ENCODE measurements around the gene OXSR1.

Gene OXSR1

DNA sequence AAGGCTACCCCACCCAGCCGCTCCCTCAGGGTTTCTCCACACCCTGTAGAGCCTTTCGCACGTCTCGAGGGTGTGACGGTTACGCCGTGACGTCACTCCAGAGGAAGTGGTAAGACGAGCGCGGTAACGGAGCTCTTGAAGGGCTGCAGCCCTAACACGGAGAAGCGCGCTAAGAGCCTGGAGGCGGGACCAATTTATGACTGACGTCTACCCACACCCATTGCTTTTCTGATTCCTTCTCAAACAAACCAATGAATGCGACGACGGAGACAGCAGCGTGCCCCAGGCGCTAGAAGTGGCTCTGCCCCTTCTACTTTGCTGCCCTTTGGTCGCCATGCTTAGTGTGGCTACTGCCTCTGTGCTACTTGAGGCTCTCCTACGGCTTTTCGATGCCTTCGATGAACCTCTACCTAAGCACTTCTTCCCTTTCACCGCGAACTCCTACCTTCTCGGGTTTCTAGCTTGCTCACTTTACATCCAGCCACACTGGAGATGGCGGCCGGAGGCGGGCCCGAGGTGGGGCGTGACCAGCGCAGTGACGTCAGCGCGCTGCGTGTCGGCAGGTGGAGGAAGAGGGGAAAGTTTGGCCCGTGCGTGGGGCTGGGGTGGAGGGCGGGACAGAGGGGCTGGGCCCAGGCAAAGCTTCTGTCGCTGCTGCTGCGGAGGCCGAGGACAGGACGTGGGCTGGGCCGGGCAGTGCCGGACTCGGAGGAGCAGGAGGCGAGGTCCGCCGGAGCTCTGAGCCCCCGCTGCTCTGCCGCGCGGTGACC, at the start of gene OXSR1:
Gene OXSR1 (plus strand): TSS at position 586 of the 770 bp plus-strand sequence. CDS start 340 bp downstream, outside the sequence.
- peak; percentile 94 to 95 for DNase-seq

DNA sequence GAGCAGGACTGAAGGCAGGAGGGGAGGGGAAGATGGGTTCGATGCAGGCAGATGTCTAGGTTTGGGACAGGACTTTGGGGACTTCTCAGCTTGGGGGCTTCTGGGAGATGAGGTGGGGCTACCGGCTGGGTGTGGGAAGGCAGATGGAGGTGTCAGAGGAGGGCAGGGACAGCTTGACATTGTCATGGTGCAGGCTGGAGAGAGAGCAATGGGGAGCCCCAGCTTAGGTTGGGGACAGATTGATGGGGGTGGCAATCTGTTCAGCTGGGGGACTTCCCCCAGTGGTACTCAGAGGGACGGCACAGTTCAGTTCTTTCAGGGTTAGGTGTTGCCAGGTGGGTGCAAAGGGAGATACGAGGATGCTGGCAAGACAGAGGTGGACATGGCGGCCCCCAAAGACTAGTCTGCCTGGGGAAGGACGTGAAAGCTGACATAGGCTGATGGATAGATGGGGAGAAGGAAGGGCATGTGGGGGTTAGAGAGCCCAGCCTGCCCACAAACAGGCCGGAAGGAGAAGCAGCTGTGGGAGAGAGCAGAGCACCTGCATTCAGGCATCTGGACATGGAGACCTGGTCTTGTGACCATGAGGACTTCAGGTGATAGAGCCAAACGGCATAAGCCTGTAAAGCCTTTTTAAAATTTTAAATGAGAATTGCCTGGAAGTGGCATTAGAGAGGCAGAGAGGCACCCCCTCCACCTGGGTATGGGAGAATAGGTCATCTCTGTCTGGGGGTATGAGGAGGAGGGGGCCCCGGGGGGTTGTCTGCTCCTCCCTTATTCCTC, 49.5 kb upstream of the OXSR1 start:
- DNase-seq = no peak

DNA sequence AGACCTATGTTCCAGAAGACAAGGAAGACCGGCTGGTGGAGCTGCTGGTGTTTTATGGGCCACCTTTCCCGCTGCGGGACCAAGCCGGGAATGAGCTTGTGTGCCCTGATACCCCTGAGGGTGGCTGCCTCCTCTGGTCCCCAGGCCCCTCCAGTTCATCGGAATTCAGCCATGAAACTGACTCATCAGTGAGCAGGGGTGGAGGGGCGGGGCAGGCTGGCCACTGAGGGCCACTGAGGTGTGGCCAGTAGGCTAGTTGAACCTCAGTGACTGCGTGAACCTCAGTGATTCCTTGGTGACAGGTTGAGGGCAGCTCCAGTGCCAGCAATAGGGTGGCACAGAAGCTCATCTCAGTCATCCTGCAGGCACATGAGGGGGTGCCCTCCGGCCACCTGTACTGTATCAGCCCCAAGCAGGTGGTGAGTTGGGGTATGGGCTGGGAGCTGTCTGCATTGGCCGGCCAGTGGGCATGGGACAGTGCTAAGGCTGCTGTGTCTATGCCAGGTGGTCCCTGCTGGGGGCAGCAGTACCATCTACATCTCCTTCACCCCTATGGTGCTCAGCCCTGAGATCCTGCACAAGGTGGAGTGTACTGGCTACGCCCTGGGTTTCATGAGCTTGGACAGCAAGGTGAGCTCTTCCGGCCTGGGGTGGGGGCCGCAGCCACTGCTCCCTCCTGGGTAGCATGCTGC, 48.7 kb upstream of the OXSR1 start:
- DNase-seq = no peak

DNA sequence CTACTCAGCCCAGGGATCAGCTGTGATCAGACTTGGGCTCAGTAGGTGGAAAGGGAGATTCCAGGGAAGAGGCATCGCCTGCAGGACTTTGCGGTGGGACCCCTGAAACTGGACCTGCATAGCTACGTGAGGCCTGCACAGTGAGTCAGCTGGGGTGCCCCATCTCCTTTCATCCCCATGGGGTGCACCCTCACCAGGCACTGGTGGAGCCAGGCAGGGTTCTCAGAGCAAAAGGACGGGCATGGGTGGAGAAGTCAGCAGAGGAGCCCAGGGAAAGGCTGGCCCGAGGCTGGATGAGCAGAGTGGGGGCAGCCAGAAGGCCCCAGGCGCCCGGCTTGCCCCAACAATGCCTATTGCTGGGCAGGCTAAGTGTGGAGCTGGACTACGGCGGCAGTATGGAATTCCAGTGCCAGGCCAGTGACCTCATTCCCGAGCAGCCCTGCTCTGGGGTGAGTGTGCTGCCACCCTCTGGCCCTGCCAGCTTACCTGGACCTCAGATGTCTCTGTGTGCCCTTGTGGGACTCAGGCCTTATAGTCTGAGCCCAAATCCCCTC, 48.1 kb upstream of the OXSR1 start:
- no peak for DNase-seq

DNA sequence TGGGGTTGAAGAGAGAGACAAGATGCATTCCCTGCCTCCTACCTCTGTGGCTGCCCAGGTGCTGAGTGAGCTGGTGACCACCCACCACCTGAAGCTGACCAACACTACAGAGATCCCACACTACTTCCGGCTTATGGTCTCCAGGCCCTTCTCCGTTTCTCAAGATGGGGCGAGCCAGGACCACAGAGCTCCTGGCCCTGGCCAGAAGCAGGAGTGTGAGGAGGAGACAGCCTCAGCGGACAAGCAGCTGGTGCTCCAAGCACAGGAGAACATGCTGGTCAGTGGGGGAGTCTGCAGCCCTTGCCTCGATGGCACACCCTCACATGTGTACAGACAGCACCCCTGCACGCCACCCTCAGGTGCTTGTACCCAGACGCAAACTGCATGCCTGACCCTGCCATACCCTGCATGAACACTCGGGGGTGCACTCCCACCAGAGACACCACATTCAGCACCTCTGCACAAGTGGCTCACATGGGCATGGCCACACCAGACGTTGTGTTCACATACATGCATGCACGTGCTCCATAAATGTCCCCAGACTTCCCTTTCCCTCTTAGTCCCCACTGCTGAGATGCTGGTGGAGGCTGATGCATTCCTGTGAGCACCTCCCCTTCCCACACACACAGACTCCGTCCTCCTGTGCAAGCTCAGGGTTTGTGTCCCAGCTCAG, 47.5 kb upstream of the OXSR1 start:
- peak; percentile 64 to 69 for DNase-seq

DNA sequence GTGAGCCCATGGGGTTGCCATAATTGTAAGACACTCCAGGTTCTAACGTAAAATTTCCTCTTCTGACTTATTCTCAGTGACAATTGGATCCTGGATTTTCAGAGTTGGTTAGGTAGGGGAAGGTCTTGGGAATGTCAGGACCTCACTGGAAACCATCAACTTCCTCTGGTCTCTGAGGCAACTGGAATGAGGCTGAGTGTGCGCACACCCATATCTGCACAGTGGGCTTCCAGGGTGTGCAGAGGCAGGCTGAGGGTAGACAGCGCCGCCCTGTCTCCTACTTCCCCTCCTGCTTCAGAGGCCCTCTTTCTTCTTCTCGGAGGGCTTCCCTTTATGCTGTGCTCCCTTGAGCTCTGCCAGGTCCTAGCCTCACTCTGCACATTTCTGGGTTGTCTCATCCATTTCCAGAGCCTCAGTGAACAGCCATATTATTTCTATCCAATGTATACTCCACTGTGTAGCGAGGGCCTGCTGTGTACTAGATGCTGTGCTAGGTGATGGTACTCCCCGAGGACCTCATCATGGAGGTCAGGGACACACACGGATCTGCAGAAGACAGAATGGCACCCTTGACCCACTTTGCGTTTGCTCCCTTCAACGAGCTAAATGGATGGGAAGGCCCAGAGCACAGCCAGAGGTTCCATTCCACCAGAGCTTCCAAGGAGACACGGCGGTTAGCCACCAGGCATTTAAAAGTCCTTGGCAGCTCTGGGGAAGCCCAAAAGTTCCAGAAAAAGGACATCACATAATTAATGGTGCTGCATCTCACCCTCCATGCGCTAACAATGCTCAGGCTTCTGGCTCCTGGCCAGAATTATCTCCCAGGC, 46.7 kb upstream of the OXSR1 start:
- no peak for DNase-seq

DNA sequence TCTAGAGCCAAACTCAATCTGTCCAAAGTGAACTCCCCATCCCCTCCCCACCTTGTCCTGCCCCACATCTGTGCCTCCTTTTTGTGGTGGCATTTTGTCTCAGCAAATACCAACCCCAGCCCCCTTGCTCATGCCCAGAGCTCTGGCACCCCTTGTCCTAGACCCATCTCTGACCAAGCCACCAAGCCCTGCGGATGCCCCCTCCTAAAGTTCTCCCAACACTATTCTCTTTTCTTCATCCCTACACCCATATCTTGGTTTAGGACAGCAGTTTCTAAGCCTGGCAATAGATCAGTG, 46.1 kb upstream of the OXSR1 start:
- no peak for DNase-seq

DNA sequence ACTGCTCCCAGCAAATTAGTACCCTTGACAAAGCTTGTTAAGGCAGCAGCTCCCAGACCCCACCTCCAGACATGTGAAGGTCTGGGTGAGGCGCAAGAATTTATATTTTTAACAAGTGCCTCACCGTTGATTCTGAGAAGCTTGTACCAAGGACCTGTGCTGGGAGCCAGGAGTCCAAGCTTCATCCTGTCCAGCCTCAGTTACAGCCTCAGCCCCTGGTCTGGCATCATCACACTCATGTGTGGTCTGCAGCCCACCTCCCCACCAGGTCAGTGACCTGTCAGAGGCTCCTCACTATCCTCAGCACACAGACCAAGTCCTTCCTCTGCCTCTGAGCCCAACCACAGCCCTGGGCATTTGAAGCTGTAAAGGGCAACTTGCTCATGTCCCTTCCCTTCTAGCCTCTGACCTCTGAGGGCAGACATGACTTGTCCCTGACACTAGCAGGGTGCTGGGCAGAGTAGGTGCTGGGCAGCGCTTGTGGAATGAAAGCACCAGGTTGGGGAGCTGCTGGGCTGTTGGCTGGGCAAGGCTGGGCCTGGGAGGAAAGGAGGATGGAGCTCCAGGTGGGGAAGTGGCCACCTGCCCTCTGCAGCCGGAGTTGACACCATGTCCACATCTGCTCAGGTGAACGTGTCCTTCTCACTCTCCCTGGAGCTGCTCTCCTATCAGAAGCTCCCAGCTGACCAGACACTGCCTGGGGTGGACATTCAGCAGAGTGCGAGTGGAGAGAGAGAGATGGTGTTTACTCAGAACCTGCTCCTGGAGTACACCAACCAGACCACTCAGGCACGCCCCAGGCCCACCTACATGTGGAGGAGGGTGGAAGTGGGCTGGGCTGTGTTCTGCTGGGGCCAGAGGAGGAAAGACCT, 45.3 kb upstream of the OXSR1 start:
- DNase-seq = no peak

DNA sequence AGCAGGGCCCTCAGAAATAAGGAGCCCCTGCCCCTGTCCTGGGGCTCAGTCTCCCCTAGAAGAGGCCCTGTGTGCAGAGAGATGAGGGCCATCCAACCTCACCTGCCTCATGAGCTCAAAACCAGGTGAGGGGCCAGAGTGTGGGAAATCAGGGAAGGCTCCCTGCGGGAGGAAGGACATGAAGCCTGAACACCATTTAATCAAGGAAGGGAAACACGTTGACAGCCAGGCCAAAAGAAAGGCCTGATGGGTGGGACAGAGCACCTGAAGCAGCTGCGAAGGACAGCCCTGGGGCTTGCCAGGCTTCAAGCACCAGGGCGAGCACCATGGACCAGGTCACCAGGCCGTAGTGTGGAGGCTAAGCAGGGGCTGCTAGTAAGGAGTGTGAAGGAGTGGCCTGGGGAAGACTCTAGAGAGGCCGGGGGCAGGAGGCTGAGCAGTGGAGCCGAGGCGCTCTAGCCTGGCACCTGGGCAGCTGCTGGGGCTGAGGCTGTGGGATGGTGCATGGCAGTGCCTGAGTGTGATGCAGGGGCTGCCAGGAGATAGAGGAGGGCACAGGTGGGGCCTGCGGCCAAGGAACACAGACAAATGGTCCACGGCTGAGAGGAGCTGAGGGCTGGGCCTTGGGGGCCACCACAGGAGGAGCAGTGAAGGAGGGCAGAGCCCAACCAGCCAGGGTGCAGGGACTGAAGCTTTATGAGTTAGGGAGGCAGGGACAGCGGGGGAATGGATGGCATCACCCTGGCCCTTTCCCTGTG, 44.5 kb upstream of the OXSR1 start:
- no peak for DNase-seq

DNA sequence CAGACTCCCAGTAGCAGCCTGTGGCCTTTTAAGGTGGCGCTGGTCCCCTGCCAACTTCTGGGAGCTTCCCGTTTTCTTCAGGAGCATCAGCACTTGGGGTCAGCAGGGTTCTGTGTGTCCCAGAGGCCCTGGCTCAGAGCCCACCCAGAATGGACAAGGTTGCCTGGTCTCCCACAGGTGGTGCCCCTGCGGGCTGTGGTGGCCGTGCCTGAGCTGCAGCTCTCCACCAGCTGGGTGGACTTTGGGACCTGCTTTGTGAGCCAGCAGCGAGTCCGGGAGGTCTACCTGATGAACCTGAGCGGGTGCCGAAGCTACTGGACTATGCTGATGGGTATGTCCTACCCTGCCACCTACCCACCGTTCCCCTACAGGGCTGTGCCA, 43.9 kb upstream of the OXSR1 start:
- DNase-seq = no peak

DNA sequence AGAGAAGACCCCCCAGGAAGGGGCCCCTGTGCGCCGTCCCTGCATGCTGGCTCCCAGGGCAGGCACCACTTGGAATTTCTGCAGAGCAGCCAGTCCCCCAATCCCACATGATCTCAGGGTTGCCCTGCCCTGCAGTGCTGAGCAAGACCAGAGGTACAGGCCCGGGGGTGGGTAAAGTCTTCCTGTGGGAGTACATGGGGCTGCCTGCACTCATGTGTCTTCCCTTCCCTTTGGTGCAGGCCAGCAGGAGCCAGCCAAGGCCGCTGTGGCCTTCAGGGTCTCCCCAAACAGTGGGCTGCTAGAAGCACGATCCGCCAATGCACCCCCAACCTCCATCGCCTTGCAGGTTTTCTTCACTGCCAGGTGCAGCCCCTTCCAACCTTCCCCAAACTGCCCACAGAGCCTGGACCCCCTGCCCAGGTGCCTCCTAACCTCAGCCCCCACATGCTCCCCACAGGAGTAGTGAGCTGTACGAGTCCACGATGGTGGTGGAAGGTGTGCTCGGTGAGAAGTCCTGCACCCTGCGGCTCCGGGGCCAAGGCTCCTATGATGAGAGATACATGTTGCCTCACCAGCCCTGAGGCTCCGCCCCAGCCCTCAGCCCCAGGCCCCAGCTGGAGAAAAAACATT, 43.4 kb upstream of the OXSR1 start:
- no peak for DNase-seq

DNA sequence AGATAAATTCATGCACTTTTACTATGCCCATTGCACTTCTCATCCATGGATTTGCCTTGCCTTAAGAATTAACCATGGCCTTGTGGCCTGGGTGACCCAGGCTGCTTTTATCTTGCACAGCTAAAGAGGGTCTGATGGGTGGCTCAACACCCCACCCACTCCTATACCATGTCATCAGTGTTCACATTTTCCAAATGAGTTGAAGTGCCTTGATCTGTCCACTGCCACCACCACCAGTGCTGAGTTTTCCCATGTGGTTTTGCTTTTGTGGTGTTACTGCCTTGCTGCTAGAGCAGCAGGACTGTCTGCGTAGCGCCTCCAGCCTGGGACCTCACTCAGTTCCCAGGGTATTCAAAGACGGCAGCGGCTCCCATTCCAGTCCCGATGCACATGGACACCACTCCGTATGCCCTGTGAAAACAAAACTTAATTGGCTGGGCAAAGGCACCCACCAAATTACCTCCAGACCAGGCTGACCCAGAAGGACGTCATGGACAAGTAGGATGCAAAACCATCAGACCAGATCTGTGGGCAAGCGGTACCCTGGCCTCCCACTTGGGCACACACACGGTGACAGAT, 42.5 kb upstream of the OXSR1 start:
- DNase-seq = no peak

DNA sequence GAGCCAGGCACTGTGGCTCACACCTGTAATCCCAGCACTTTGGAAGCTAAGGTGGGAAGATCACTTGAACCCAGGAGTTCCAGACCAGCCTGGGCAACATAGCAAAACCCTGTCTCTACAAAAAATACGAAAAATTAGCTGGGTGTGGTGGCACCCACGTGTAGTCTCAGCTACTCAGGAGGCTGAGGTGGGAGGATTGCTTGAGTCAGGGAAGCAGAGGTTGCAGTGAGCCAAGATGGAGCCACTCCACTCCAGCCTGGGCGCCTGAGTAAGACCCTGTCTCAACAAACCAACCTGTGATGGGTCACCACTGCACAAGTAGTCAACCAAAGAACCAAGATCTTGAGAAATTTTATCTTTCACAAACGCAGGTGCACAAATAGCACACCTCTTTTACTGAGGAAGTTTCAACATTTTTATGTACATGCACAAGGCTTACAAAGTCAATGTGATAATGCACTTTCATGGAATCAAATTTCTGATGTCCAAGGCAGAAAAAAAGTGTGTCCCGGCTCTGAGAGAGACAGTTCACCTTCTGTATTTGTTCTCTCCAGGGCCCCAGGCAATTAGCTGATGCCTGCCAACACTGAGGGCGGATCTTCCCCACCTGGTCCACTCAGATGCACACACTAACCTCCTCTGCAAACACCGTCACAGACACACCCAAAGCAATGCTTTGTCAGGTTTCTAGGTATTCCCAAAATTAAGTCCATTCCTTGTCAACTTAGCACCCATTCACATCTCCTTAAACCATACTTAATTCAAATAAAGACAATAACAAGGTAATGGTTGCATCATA, 40.8 kb upstream of the OXSR1 start:
- DNase-seq = no peak

DNA sequence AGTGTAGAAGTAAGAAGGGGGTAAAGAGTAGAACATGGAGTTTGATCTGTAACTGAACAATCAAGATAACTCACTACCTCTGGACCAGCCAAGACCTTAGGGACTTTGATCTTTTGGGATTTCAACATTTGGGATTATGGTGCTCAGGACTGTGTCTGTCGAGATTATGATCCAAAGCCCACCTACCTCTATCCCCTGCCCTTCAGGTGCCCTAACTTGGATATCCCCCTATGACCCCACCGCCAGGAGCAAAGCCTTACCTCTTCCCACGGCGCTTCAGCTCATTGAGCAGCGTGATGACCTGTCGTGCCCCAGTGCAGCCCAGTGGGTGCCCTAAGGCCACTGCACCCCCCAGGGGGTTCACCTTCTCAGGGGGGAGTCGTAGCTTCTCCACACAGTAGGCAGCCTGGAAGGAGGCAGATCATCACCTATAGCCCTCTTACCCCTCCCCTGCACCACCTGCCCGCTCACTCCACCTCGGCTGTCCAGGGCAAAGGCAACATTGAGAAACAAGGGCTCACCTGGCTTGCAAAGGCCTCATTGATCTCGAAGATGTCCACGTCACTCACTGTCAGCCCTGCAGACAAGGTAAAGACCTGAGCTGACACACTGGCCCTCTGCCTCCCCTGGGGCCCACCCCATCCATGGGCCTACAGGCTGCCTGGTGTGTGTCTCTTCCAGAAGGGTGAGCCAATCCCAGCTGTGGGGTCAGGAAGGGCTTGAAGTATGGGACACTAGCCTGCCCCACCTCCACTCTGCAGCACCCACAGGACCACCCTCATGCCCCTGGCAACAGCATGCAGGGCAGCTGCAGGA, 39.8 kb upstream of the OXSR1 start:
- no peak for DNase-seq

DNA sequence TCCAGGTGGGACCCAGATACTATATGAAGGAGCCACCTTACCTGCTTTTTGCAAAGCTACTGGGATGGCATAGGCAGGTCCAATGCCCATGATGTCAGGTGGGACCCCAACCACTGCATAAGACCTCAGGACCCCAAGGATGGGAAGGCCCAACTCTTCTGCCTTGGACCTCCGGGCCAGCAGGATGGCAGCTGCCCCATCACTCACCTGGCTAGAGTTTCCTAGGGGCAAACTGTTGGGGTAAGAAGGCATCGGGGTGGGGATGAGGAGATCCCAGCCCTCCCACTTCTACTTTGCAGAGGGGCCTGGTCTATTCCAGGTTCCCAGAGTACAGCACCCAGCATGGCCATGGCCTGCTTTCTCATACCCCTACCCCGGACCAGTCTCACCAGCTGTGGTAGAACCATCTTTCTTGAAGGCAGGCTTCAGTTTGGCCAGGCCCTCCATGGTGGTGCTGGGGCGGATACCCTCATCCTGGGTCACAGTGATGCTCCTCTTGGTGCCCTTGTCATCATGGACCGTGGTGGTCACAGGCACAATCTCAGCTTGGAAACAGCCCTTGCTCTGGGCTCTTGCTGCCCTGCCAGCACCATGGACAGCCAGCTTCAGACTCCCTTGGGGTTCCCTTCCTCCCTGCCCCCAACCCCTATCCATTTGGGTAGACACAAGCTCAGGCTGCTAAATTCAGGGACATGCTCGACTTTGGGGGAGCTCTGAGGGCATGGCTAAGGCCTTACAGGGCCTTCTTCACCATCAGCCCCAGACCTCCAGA, 39.0 kb upstream of the OXSR1 start:
- DNase-seq = no peak

DNA sequence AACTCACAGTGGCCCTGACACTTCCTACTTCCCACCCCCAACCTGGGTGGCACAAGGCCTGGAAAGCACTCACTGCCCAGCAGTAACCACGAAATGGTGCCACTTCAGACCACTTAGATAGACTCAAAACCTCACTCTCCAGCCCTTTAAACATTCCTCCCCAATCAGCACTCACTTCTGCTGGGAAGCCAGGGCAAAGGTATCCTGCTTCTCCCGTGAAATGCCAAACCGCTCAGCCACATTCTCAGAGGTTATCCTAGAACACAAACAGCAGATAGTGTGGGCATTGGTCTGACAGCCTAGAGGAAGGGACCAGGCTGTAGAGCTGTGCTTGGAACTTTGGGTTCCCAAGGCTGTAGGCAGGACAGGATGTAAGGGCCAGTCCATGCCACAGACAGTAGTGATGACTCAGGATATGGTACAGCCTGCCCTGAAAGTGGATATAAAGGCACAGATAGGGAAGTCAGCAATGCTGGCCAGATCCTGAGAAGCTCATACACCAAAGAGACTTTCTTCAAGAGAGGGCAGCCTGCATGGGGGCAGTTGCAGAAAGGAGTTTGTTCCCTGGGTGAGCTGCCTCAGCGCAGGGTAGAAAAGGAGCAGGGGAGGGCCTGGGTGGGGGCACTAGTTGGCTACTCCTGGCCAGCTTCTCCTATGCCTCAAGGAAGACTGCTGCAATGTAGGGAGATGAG, 37.6 kb upstream of the OXSR1 start:
- no peak for DNase-seq

Measured in activated CD4-positive, alpha-beta T cell treated with anti-CD3 and anti-CD28 coated beads, Interleukin-2, amount 50 U/mL, for 4 hours (primary cell).